ENCODE results near the gene EPAS1.
A peak's percentile ranks its signal among the peaks of the same experiment; 100 is the strongest.

The EPAS1 gene

DNA sequence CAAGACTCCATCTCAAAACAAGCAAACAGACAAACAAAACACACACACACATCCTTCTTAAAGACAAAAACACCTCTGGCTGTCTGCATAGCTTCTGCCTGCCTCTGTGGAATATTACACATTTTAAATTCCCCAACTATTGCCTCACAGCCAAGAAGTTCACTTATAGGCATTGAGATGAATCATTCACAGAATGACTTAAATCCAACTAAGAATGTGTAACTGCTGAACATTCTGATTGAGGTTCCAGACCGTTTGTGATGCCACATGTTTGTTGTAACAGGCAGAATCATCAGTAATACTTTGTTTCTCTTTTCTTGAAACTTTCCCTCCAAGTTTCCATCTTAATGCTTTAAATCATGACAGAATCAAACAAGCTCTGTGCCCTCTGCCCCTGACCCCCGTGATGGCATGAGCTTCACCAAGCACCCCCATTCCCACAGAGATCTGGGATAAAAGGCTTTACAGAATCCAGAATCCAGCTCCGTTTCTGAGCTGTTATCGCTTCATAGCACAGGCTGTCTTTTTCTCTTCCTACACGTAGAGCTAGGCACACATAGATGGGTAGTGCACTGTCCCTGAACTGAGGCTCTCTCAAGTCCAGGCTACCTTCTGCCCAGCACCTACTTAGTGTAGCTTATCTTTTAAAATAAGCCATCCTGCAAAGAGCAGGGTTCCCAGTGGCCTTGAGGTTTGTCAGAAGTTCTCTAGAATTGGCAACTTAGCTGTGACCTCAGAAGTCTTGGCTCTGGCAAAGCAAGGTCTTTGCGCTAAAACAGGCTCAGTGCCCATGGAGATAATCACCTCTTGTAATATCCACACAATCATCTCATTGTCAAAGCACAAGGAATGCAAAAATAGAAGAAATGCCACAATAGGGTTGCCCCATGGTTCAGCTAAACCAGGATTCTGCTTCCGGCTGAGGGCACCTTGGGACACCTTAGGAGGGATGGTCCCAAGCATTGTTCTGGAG is 32.9 kb downstream of the EPAS1 start:
- TF ChIP-seq, protein P1, sequence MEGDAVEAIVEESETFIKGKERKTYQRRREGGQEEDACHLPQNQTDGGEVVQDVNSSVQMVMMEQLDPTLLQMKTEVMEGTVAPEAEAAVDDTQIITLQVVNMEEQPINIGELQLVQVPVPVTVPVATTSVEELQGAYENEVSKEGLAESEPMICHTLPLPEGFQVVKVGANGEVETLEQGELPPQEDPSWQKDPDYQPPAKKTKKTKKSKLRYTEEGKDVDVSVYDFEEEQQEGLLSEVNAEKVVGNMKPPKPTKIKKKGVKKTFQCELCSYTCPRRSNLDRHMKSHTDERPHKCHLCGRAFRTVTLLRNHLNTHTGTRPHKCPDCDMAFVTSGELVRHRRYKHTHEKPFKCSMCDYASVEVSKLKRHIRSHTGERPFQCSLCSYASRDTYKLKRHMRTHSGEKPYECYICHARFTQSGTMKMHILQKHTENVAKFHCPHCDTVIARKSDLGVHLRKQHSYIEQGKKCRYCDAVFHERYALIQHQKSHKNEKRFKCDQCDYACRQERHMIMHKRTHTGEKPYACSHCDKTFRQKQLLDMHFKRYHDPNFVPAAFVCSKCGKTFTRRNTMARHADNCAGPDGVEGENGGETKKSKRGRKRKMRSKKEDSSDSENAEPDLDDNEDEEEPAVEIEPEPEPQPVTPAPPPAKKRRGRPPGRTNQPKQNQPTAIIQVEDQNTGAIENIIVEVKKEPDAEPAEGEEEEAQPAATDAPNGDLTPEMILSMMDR (conservative IDR thresholded peaks at IDR 0.05): no peak
- no peak overlapping the region for H3K27ac ChIP-seq

DNA sequence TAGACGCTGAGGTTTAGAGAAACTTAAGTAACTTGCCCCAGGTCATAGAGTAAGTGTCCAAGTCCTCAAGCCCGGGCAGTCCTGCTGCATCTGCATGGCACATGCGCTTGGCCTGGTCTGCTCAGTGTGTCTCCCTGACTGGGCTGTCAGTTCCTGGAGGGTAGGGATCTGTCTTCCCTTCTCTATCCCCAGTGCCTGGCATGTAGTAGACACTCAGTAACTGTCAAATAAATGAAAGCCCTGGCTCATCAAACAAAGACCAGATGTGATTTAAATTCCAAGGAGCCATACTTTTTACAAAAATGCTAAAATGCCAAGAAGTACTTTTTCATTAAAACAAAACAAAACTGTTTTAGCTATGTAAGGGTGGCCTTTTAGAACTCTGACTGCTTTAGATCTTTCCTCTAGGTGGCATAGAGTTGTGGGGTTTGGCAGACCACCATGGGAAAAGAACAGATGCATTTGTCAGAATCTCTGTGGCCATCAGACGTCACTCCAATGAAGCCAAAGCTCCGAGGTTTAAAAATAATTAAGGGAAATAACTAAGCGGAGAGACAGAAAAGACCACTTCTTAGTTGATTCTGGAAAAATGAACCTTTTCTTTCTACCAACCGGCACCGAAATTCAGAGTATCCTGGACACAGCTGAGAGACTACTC is 34.0 kb downstream of the EPAS1 start:
- TF ChIP-seq, protein P1 (conservative IDR thresholded peaks at IDR 0.05): no peak
- no peak overlapping the region for H3K27ac ChIP-seq

DNA sequence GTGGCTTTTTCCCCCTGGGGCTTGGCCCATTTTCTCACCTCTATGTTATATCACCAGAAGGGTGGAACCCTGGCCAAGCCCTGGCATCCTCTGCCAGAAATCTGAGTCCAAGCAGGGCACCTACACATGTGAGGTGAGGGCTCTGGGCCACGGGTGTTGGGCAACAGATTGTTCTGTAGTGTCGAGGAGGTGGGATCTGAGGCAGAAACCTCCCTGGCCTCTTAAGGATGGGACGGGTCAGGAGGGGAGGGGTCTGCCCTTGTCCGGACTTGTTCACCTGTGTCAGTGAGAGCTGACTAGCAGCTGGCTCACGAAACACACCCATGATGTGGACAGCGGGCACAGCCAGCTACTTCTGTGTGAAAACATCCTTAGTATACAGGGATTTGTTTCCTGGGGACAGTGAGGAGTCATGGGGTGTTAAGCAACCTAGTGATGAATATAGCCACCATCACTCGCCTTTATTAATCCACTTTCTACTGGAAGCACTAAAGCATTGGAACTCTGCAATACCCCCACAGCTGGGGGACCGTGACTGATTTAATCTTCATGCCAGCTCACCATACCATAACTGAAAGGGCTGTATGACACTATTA is 35.6 kb downstream of the EPAS1 start:
- no peak overlapping the region for H3K27ac ChIP-seq
- TF ChIP-seq, protein P1 (conservative IDR thresholded peaks at IDR 0.05): no peak

DNA sequence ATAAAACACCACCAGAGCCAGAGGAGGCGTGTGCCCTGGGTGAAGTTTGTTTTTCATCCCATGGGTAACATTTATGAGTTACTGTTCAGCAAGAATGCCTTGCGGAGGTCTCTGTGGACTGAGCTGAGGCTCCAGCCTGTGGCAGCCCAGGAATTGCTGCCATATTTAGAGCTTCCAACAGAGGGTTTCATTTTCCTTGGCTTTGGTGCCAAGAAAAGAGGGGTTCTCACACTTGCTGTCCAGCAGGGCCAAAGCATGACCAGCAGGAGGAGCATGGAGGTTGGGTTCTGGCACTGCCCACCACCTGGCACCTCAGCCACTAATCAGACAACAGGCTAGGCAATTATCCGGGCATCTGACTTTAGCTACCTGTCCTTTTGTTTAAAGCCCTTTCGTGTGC is 36.7 kb downstream of the EPAS1 start:
- TF ChIP-seq, protein P1 (conservative IDR thresholded peaks at IDR 0.05): no peak; the same call in 1 of the 2 replicates
- peak overlapping the region; percentile 84; the same call in 1 of the 2 replicates for H3K27ac ChIP-seq

DNA sequence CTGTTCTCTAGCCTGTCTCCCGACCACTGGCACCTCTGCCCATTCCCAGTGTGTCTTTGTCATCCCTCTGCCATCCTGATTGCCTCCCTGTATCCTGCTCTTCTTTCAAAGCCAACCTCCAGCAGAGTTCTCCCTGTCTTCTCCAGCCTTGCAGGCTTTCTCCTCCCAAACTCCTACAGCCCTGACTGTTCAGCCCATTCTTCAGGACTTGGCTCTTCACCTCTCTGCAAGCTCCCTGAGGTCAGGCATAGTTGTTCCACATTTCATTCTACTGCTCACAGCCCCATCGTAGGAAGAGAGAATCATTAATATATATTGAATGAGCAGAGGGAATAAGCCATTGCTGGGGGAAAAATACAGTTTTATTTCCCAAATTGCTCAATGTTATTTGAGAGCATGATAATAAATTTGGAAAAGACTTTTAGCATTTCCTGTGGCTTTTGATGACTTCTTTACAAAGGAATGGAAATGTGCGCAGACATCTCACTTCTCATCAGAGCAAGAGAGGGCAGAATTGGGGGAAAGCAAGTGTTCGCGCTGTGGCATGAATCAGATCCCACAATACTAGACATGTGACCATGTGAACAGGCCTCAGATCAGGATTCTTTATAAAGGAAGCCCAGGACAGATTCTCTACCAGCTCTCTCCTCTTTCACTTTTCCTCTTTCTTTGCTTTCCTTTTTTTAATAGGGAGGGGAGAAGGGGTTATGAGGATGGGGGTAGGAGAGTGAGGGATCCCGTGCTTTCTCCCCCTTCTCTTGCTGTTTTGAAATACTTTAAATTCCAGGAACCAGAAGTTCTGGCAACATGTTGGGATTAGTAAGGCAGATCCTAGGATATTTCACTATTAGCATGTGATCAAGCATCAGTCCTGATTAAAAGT is 37.4 kb downstream of the EPAS1 start:
- peak overlapping the region; percentile 84 for H3K27ac ChIP-seq
- TF ChIP-seq, protein P1 (conservative IDR thresholded peaks at IDR 0.05): no peak

DNA sequence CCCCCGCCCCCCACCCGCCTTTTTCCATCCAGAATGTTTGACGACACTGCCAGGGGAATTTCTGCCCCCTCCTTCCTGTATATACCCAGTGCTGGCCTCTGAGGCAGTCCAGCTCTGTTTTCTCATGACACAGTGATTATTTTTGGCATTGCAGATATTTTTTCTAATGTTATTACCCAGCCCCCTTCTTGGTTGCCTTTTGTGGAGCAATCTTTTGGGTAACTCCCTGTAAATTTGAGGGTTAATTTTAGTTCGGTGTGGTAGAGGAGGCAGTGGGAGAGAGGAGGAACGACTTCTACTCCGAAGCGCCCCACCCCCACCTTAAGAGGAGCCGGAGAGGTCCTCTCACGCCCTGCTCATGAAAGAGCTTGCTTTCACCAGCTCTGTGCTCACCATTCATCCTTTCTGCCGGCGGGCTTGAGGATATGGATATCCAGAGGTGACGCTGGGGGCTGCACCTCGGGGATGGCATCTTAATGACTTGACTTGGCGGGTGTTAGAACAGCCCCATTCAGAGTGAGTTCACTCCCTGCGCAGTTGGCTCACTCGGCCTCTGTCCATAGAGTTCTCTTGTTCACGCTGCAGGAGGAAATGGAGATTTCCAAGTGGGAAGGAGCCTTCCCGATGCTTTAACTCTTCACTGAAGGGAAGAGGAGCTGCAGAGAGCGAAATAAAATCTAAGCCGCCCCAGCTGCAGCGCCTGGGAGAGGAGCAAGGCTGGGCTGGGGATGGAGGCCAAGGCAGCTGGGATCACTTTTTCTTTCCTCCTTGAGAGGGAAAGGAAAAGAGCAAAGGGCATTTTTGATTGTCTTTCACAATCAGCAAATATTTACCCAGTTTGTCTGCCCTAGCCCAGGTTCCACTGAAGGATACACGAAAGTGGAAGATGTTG is 38.4 kb downstream of the EPAS1 start:
- TF ChIP-seq, protein P1 (conservative IDR thresholded peaks at IDR 0.05): no peak
- H3K27ac ChIP-seq: peak overlapping the region; percentile 84

Measured in VCaP (cell line).